Spleen (tissue), 11 donors: ENCODE measurements around the gene ALKBH7. TPM values are rescaled to one million over a fixed set of nuclear protein-coding genes. Genes with fewer than 3 reads are reported as not detected.
A peak's percentile ranks its signal among the peaks of the same experiment; 100 is the strongest.

Experiments used
- DNase-seq: peaks from one replicate; pipeline ENCODE4 v3.0.0-alpha.2; 2020
- H3K27ac ChIP-seq, 8 donors: fragments of 200-600 bp; sonication (generic) in 7 of 8; 1 replicate in 4 of 8; 2 replicates in 4 of 8; pipeline versions ENCODE4 v1.5.0 to v1.8.0; 2016 to 2021; ENCODE audit warnings: inconsistent platforms in 4 of 8, mild to moderate bottlenecking in 4 of 8, moderate library complexity in 1 of 8
- H3K27me3 ChIP-seq, 7 donors: fragments of 200-600 bp; sonication (generic) in 6 of 7; replicated peaks in 1 of 7; 1 replicate in 4 of 7; 2 replicates in 3 of 7; pipeline versions ENCODE4 v1.5.0 to v1.8.0; 2016 to 2021; ENCODE audit warnings: inconsistent platforms in 3 of 7, mild to moderate bottlenecking in 1 of 7
- H3K36me3 ChIP-seq, 6 donors: fragments of 200-600 bp; sonication (generic) in 5 of 6; 1 replicate in 4 of 6; 2 replicates in 2 of 6; pipeline versions ENCODE4 v1.5.0 to v1.8.0; 2016 to 2021; ENCODE audit warnings: inconsistent platforms in 2 of 6
- H3K4me1 ChIP-seq, 6 donors: fragments of 200-600 bp; sonication (generic) in 5 of 6; 1 replicate in 3 of 6; 2 replicates in 3 of 6; pipeline versions ENCODE4 v1.5.0 to v1.8.0; 2016 to 2021; ENCODE audit warnings: inconsistent platforms in 3 of 6
- H3K4me3 ChIP-seq, 8 donors: fragments of 200-600 bp; sonication (generic) in 7 of 8; 1 replicate in 4 of 8; 2 replicates in 4 of 8; pipeline versions ENCODE4 v1.5.0 to v1.8.0; 2016 to 2021; ENCODE audit warnings: inconsistent platforms in 4 of 8, mild to moderate bottlenecking in 4 of 8, moderate library complexity in 2 of 8
- H3K9me3 ChIP-seq, 8 donors: fragments of 200-600 bp; sonication (generic) in 7 of 8; 1 replicate in 4 of 8; 2 replicates in 4 of 8; pipeline versions ENCODE4 v1.5.0 to v1.8.0; 2016 to 2021; ENCODE audit warnings: inconsistent platforms in 4 of 8
- POLR2A ChIP-seq, 3 donors: fragments of 450-650 bp; IDR thresholded peaks; one replicate each; pipeline ENCODE4 v1.5.1; 2017; ENCODE audit warnings: antibody characterized with exemption in 3 of 3, mild to moderate bottlenecking in 1 of 3
- POLR2AphosphoS5 ChIP-seq, 3 donors: sonication (generic); formaldehyde crosslinking; IDR thresholded peaks; one replicate each; pipeline ENCODE4 v1.5.1; 2017; ENCODE audit warnings: antibody characterized with exemption in 3 of 3
- WGBS, 5 donors: extraction: QIAGEN DNeasy Blood & Tissue Kit in 3 of 5; methylation state at CpG; one replicate each; pipeline versions ENCODE4 v1.1.5 to v1.1.7; 2013 to 2018; 5-methylcytosine and 5-hydroxymethylcytosine counted together
- intact Hi-C: fragments of 100-400 bp; cut with DNase I; formaldehyde crosslinking; loops from one replicate; pipeline ENCODE4 v1.15.0; 2023; ENCODE audit warnings: low total_unique reads
- polyA plus RNA-seq, 3 donors: library from polyadenylated mRNA; stranded (reverse); fragments of 200-250 nt; gene quantifications; one replicate each; pipeline ENCODE4 v1.2.1, GENCODE V29; 2013
- total RNA-seq, 7 donors: library from RNA; depleted of rRNA in 3 of 7; stranded (reverse); fragments of >200 nt in 3 of 7; fragmentation: NEBNext Ultra II Directional in 4 of 7; extraction: Animal tissue kit (Norgen Biotek cat#: 25700) in 4 of 7; gene quantifications; one replicate each; pipeline versions ENCODE4 v1.1.0 to v1.2.1, GENCODE V29; 2016 to 2021
- TF ChIP-seq, protein P1 (sequence below), 11 experiments: fragments of 200-600 bp in 7 of 11; fragments of 450-650 bp in 4 of 11; sonication (generic) in 4 of 11; IDR thresholded peaks in 8 of 11; conservative IDR thresholded peaks in 3 of 11; 1 replicate in 7 of 11; 2 replicates in 4 of 11; pipeline versions ENCODE4 v1.4.0 to v1.8.0; 2016 to 2021; ENCODE audit warnings: antibody characterized with exemption in 11 of 11, inconsistent platforms in 4 of 11, mild to moderate bottlenecking in 1 of 11
- donor health status: healthy with polysubstance abuse.
- donor health status: DM: no; HTN: no; CAD: no; lungs with moderate emphysema.
- donor health status: DM: no; HTN: no; CAD: no.
- donor health status: Bipolar disorder and iron deficiency.
- donor health status: healthy.
- donor health status: DM: no; HTN: no; CAD: no.
- donor health status: DM: yes; HTN: yes; CAD: no.

ALKBH7 gene
- total and polyA plus RNA-seq, 10 donors: 35.5 to 80.3 (median 44.5) TPM

DNA sequence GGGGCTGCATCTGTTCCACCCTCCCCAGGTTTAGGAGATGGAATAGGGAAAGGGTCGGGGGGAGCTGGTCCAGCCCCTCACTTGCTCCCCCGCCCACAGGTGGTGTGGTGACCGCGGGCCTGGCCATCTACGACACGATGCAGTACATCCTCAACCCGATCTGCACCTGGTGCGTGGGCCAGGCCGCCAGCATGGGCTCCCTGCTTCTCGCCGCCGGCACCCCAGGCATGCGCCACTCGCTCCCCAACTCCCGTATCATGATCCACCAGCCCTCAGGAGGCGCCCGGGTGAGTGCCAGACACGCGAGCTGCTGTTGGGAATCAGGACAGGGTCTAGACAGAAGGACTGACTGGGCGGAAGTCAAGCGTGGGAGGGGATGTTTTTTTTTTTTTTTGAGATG, 8.2 kb upstream of the ALKBH7 start:
- peaks cover 9 to 33% (median 20%) of the 10 kb centered on the region in 6 donors for H3K4me1 ChIP-seq
- no peak overlapping the region for H3K27ac ChIP-seq
- H3K36me3 ChIP-seq: peaks cover 0 to 64% (median 56%) of the 10 kb centered on the region in 6 donors
- TF ChIP-seq POLR2A (IDR thresholded peaks at IDR 0.05) (no peak), POLR2AphosphoS5 (IDR thresholded peaks at IDR 0.05) (no peak)
- TF ChIP-seq, protein P1, sequence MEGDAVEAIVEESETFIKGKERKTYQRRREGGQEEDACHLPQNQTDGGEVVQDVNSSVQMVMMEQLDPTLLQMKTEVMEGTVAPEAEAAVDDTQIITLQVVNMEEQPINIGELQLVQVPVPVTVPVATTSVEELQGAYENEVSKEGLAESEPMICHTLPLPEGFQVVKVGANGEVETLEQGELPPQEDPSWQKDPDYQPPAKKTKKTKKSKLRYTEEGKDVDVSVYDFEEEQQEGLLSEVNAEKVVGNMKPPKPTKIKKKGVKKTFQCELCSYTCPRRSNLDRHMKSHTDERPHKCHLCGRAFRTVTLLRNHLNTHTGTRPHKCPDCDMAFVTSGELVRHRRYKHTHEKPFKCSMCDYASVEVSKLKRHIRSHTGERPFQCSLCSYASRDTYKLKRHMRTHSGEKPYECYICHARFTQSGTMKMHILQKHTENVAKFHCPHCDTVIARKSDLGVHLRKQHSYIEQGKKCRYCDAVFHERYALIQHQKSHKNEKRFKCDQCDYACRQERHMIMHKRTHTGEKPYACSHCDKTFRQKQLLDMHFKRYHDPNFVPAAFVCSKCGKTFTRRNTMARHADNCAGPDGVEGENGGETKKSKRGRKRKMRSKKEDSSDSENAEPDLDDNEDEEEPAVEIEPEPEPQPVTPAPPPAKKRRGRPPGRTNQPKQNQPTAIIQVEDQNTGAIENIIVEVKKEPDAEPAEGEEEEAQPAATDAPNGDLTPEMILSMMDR (IDR thresholded peaks at IDR 0.05 in 8 of 11, conservative IDR thresholded peaks at IDR 0.05 in 3 of 11): no peak
- WGBS, 5 donors: 96 to 98% (median 97%) methylated on average over 15 to 21 of the region's 21 CpGs
- intact Hi-C loops: no loop called here
- DNase-seq: no peak
- H3K27me3 ChIP-seq: no peaks in the 10 kb centered on the region
- H3K9me3 ChIP-seq: no peaks in the 10 kb centered on the region
- no peak overlapping the region for H3K4me3 ChIP-seq

DNA sequence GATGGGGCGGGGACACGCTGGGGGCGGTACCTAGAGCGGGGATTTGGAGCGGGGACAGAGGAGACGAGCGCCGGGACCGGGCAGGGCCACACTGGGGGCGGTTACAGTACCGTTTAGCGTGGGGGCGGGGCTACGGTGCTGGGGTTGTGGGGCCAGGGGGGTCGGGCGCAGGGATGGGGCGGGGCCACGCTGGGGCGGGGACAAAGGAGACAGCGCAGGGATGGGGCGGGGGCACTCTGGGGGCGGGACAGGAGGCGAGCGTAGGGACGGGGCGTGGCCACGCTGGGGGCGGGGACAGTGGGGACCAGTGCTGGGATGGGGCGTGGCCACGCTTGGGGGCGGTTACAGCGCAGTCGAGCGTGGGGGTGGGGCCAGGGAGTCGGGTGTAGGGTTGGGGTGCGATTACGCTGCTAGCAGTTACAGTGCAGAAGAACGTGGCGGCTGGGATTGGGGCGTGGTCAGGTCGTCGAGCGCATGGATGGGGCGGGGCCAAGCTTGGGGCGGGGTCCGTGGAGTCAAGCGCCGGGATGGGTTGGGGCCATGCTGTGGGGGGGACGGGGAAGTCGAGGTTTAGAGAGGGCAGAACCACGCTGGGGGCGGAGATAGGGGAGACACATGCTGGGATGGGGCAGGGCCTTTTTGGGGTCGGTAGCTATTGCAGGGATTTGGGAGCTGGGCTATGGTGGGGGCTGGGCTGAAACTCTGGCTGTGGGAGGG, 660 bp downstream of the ALKBH7 start:
- peak overlapping the region; percentile 92 to 100 (median 99) for H3K27ac ChIP-seq
- DNase-seq: peak; percentile 100
- TF ChIP-seq, protein P1 (IDR thresholded peaks at IDR 0.05 in 8 of 11, conservative IDR thresholded peaks at IDR 0.05 in 3 of 11): no peak
- TF ChIP-seq POLR2A (IDR thresholded peaks at IDR 0.05): no peak
- TF ChIP-seq POLR2AphosphoS5 (IDR thresholded peaks at IDR 0.05): no peak
- peaks cover 0 to 37% (median 13%) of the 10 kb centered on the region in 6 donors for H3K36me3 ChIP-seq
- H3K4me3 ChIP-seq: peak overlapping the region; percentile 71 to 99 (median 90)
- H3K9me3 ChIP-seq: no peaks in the 10 kb centered on the region
- peaks cover 5 to 20% (median 15%) of the 10 kb centered on the region in 6 donors for H3K4me1 ChIP-seq
- H3K27me3 ChIP-seq: no peaks in the 10 kb centered on the region
- intact Hi-C loops: no loop called here
- 1 to 2% (median 2%) methylated on average over 35 to 53 of the region's 53 CpGs for WGBS, 5 donors

DNA sequence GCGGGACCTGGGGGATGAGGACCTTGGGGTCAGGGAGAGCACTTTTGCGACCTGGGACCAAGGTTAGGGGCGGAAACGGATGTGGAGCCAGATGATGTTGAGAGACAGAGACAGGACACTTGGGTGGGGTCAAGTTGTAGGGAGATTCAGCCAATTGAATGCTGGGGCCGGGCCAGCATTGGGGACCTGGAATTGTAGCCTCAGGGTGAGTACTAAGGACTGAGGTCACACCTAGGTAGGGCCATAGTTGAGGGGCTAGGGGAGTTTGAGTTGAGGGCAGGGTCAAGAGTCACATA, 1.2 kb downstream of the ALKBH7 start:
- WGBS, 5 donors: 30 to 45% (median 35%) methylated on average over 5 of the region's 5 CpGs
- no peak for DNase-seq
- Histone ChIP-seq H3K27ac (peak overlapping the region in 7 of 8 donors; percentile 29 to 100 (median 99)), H3K9me3 (no peaks in the 10 kb centered on the region), H3K36me3 (peaks cover 0 to 37% (median 11%) of the 10 kb centered on the region in 6 donors), H3K4me3 (peak overlapping the region in 7 of 8 donors; percentile 21 to 99 (median 84)), H3K4me1 (peaks cover 5 to 20% (median 15%) of the 10 kb centered on the region in 6 donors), H3K27me3 (no peaks in the 10 kb centered on the region)
- TF ChIP-seq POLR2A (IDR thresholded peaks at IDR 0.05) (no peak), POLR2AphosphoS5 (IDR thresholded peaks at IDR 0.05) (no peak)
- TF ChIP-seq, protein P1 (IDR thresholded peaks at IDR 0.05 in 8 of 11, conservative IDR thresholded peaks at IDR 0.05 in 3 of 11): no peak
- intact Hi-C loops: no loop called here

DNA sequence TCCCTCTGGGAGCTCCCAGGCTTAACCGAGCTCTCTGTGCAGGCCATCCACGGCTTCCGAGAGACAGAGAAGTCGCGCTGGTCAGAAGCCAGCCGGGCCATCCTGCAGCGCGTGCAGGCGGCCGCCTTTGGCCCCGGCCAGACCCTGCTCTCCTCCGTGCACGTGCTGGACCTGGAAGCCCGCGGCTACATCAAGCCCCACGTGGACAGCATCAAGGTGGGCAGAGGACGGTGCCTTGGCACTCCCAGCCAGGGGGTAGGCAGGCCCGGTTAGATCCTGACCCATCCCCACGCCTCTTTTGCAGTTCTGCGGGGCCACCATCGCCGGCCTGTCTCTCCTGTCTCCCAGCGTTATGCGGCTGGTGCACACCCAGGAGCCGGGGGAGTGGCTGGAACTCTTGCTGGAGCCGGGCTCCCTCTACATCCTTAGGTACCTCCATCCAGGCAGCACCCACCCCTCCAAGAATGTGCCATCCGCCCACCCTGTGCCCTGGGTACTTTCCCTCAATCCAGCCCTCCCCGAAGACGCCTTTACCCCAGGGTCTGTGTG, 1.6 kb downstream of the ALKBH7 start:
- Histone ChIP-seq H3K36me3 (peaks cover 0 to 37% (median 11%) of the 10 kb centered on the region in 6 donors), H3K4me1 (peaks cover 5 to 20% (median 15%) of the 10 kb centered on the region in 6 donors), H3K9me3 (no peaks in the 10 kb centered on the region), H3K27me3 (no peaks in the 10 kb centered on the region), H3K4me3 (peak overlapping the region in 3 of 8 donors; percentile 21 to 95 (median 73)), H3K27ac (peak overlapping the region in 6 of 8 donors; percentile 95 to 100 (median 99))
- DNase-seq: peak; percentile 88
- WGBS, 5 donors: 83 to 92% (median 87%) methylated on average over 20 to 29 of the region's 29 CpGs
- intact Hi-C loops: no loop called here
- TF ChIP-seq, protein P1 (IDR thresholded peaks at IDR 0.05 in 8 of 11, conservative IDR thresholded peaks at IDR 0.05 in 3 of 11): no peak
- TF ChIP-seq POLR2AphosphoS5 (IDR thresholded peaks at IDR 0.05) (peak in 1 of 3 donors; percentile 10), POLR2A (IDR thresholded peaks at IDR 0.05) (no peak)
